ENCODE results near the gene ASCC3.
A peak's percentile ranks its signal among the peaks of the same experiment; 100 is the strongest.
"Not testable (repeated sequence)": the region's sequence is repeated elsewhere in the genome, so short reads cannot be mapped to it uniquely, and the experiment has no call there.

Gene ASCC3

GRCh38 chr6:100881707-100882040 is 545 bp upstream of the ASCC3 start:
- DNase-seq (ENCODE audit: low read depth) = peak; percentile 31

DNA sequence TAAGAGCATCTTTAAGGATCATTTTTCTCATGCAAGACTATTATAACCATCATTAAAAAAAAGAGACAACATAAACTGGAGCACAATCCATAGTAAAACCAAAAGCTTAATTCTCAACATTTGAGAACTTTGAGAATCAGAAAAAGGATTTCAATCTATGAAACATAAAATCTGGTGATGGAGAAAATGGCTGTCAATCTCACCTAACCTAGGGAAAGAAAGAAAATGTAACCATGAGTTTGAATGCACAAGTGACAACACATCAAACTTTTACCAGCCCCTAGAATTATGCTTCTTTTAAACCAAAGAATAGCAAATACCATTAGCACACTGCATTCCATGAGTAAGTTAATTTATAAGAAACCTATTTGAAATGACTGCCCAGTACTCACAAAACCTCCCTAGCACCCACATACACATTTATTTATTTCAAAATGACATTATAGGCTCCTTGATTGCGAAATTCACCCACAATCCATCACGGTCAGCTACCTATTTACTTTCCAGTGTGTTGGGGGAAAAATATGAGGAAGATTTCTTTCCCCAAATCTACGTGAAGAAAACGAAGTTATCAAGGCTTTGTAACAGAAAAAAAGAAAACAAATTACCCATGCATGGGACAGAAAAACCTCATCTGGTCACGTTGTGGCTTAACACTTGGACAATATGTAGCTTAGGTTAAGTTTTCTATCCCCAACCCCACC is 828 bp downstream of the ASCC3 start:
- DNase-seq (ENCODE audit: low read depth) = peak; percentile 56

GRCh38 chr6:100879317-100879716 is 1.8 kb downstream of the ASCC3 start:
- no peak for DNase-seq (ENCODE audit: low read depth)

DNA sequence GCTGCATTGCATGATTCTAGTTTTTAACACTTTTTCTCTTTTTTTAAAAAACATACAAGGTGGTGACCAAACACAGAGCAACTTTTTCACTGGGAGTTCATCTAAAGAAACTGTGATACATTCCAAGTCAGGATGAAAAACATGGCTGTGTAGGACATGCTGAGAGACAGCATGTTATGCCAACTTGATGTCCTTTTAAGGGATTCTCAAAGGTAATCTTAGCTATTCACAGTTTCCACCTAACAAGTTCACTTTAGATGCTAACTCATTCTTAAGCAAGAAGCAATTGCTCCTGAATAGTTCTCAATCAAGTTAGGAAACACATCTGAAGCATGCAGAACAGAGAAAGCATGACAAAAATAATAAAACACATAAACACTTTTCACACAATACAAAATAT is 3.3 kb downstream of the ASCC3 start:
- DNase-seq (ENCODE audit: low read depth) = no peak

- DNase-seq (ENCODE audit: low read depth) = no peak
These were observed 4.9 kb downstream of the ASCC3 start for GRCh38 chr6:100876251-100876650.

DNA sequence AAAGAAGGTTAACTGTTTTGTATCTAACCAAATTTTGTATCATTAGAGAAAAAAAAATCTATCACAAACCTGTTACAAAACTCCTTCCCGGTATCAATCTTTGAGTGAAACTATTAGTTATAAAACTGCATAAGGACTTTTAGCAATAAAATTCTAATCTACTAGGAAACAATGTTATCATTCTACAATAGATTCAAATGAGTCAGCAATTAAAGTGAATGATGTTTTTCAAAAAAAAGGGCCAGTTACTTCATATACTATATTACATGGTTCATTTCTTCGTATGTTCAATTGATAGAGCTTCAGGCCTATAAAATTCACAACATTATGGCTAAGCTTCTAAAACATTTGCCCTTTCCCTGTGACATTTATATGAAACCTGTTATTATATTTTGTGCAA is 15.6 kb downstream of the ASCC3 start:
- no peak for DNase-seq (ENCODE audit: low read depth)

DNA sequence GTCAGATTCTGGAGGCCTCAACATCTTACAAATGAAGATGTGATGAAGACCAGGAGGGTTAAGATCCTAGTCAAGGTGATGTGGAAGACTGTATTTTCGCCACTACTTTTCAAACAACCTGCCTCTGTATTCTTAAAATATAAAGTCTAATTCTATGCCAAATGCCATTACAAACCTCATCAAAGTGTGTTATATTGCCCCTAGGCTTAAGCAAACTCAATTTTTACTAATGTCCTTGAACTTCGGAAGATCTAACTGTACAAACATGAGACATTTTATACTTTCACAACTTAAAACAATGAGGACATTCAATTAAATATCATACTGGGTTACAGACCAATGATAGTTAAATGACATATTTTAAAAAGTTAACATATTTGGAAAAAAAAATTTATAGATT is 19.1 kb downstream of the ASCC3 start:
- no peak for DNase-seq (ENCODE audit: low read depth)

DNA sequence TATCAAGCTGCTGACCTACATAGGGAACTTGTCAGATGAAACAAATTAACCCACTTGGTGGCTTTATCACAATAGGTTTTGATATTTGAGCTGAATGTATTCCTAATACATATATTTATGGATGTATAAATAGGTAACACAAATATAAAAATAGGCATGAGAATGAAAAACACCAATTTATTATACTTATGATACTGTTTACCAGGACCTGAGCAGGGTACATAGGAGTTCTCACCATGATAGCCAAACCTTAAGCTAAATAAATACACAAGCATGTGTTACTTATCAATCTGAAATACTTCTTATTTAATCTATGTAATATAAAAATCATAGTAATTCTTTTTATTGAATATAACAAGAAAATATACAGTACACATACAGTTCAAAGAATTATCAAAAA is 25.0 kb downstream of the ASCC3 start:
- DNase-seq (ENCODE audit: low read depth) = no peak

- DNase-seq (ENCODE audit: low read depth) = no peak
These were observed 29.3 kb downstream of the ASCC3 start for GRCh38 chr6:100851819-100852218.

GRCh38 chr6:100850174-100850573 is 31.0 kb downstream of the ASCC3 start:
- no peak for DNase-seq (ENCODE audit: low read depth)

- DNase-seq (ENCODE audit: low read depth) = no peak
These were observed 34.9 kb downstream of the ASCC3 start for GRCh38 chr6:100846276-100846675.

GRCh38 chr6:100845676-100846075 is 35.5 kb downstream of the ASCC3 start:
- DNase-seq (ENCODE audit: low read depth) = peak; percentile 1

GRCh38 chr6:100839419-100839818 is 41.7 kb downstream of the ASCC3 start:
- DNase-seq (ENCODE audit: low read depth) = no peak

GRCh38 chr6:100838011-100838410 is 43.1 kb downstream of the ASCC3 start:
- DNase-seq (ENCODE audit: low read depth) = no peak

GRCh38 chr6:100833972-100834574 is 47.1 kb downstream of the ASCC3 start:
- peak; percentile 27 for DNase-seq (ENCODE audit: low read depth)

DNA sequence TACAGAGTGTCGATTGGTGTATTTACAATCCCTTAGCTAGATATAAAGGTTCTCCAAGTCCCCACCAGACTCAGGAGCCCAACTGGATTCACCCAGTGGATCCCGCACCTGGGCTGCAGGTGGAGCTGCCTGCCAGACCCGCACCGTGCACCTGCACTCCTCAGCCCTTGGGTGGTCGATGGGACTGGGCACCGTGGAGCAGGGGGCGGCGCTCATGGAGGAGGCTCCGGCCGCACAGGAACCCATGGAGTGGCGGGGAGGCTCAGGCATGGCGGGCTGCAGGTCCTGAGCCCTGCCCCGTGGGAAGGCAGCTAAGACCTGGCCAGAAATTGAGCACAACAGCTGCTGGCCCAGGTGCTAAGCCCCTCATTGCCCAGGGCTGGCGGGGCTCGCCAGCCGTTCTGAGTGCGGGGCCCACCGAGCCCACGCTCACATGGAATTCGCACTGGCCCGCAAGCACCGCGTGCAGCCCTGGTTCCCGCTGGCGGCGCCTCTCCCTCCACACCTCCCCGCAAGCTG is 52.0 kb downstream of the ASCC3 start:
- not testable (repeated sequence) for DNase-seq (ENCODE audit: low read depth)

DNA sequence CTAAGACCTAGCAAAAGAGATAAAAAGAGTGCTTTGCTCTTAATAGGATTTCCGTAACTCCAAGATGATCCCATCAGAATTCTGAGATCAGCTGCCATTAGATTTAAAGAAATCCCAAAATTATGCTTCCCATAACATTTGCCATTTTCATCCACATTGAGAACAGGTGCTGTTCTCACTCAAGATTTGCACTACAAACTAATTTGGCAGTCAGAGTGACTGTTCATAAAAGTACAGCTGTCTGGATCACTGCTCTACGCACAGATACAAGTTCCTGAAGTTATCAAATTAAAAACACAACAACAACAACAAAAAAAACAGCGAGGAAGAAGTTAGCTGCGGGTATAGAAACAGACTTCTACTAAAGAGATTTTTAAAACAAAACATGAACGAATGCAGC is 58.1 kb downstream of the ASCC3 start:
- DNase-seq (ENCODE audit: low read depth) = no peak

DNA sequence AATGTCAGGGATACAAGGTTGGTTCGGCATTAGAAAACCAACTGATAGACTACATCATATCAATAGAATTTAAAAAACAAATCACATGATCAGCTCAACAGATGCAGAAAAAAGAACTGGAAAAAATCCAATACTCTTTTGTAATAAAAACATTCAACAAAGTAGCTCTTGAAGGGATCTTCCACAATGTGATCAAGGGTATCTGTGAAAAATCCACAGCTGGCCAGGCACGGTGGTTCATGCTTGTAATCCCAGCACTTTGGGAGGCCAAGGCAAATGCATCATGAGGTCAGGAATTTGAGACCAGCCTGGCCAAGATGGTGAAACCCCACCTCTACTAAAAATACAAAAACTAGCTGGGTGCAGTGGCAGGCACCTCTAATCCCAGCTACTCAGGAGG is 63.1 kb downstream of the ASCC3 start:
- DNase-seq (ENCODE audit: low read depth) = no peak

GRCh38 chr6:100810015-100810414 is 71.1 kb downstream of the ASCC3 start:
- no peak for DNase-seq (ENCODE audit: low read depth)

GRCh38 chr6:100809346-100809745 is 71.8 kb downstream of the ASCC3 start:
- peak; percentile 19 for DNase-seq (ENCODE audit: low read depth)

- DNase-seq (ENCODE audit: low read depth) = peak; percentile 80
These were observed 72.4 kb downstream of the ASCC3 start for GRCh38 chr6:100808638-100809275.

GRCh38 chr6:100806296-100806695 is 74.8 kb downstream of the ASCC3 start:
- no peak for DNase-seq (ENCODE audit: low read depth)

DNA sequence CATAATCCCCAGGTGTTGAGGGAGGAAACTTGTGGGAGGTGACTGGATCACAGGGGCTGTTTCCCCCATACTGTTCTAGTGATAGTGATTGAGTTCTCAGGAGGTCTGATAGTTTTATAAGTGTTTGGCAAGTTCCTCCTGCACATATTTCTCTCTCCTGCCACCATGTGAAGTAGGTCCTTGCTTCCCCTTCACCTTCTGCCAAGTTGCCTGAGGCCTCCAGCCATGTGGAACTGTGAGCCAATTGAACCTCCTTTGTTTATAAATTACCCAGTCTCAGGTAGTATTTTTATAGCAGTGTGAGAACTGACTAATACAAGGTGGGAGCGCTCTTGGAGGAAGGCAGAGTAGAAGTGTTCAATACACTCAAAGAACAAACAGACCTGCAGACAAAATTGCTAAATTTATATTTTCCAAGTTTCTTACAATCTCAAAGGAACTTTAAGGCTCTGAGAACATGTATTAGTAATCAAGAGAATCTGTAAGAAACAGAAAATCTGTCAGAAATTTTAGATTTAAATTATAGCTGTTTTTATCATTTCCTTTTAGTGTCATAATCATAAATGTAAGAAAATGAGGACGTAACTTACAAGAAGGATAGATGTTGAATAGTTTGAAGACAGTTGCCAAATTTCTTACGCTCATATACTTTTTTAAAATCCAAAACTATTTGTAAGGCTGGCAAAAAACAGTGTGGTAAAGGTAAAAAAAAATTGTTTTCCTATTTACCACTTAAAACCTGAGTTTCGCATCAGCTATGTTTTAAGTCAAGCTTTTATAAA is 77.7 kb downstream of the ASCC3 start:
- DNase-seq (ENCODE audit: low read depth) = no peak
